Activated naive CD8-positive, alpha-beta T cell (primary cell): ENCODE measurements around the gene MYO5B.
A peak's percentile ranks its signal among the peaks of the same experiment; 100 is the strongest.
"Not testable (repeated sequence)": the region's sequence is repeated elsewhere in the genome, so short reads cannot be mapped to it uniquely, and the experiment has no call there.

ENCODE experiments used
- H3K27ac Mint-ChIP-seq: one replicate; pipeline ENCODE4 v1.8.0; 2021; ENCODE audit warnings: mixed read lengths
- H3K27me3 Mint-ChIP-seq: one replicate; pipeline ENCODE4 v1.8.0; 2021; ENCODE audit warnings: mixed read lengths
- H3K36me3 Mint-ChIP-seq: one replicate; pipeline ENCODE4 v1.8.0; 2021; ENCODE audit warnings: mixed read lengths
- H3K4me1 Mint-ChIP-seq: one replicate; pipeline ENCODE4 v1.8.0; 2021; ENCODE audit warnings: low read depth, mixed read lengths
- H3K4me3 Mint-ChIP-seq: one replicate; pipeline ENCODE4 v1.8.0; 2021; ENCODE audit warnings: mild to moderate bottlenecking, mixed read lengths
- H3K9me3 Mint-ChIP-seq: one replicate; pipeline ENCODE4 v1.8.0; 2021; ENCODE audit warnings: low read depth, mixed read lengths

MYO5B gene

GRCh38 chr18:49843778-49844625 lies 350.9 kb downstream of the MYO5B start:
- Mint-ChIP-seq H3K9me3 (no peaks in the 10 kb centered on the region), H3K36me3 (no peaks in the 10 kb centered on the region), H3K4me3 (no peak overlapping the region), H3K4me1 (no peaks in the 10 kb centered on the region), H3K27ac (no peak overlapping the region), H3K27me3 (peaks cover 4% of the 10 kb centered on the region)

- H3K27ac Mint-ChIP-seq: no peak overlapping the region
- no peaks in the 10 kb centered on the region for H3K9me3 Mint-ChIP-seq
- H3K4me3 Mint-ChIP-seq: no peak overlapping the region
- peaks cover 2% of the 10 kb centered on the region for H3K27me3 Mint-ChIP-seq
- H3K36me3 Mint-ChIP-seq: no peaks in the 10 kb centered on the region
- peaks cover 2% of the 10 kb centered on the region for H3K4me1 Mint-ChIP-seq
These were observed 351.8 kb downstream of the MYO5B start for GRCh38 chr18:49843131-49843530.

GRCh38 chr18:49842656-49843055 lies 352.3 kb downstream of the MYO5B start:
- Mint-ChIP-seq H3K9me3 (no peaks in the 10 kb centered on the region), H3K4me1 (peaks cover 2% of the 10 kb centered on the region), H3K36me3 (no peaks in the 10 kb centered on the region)

GRCh38 chr18:49841236-49842217 lies 353.4 kb downstream of the MYO5B start:
- H3K27ac Mint-ChIP-seq: no peak overlapping the region
- no peaks in the 10 kb centered on the region for H3K9me3 Mint-ChIP-seq
- H3K27me3 Mint-ChIP-seq: peaks cover under 1% of the 10 kb centered on the region
- no peak overlapping the region for H3K4me3 Mint-ChIP-seq
- H3K4me1 Mint-ChIP-seq: peaks cover 2% of the 10 kb centered on the region
- H3K36me3 Mint-ChIP-seq: no peaks in the 10 kb centered on the region

More at GRCh38 chr18:49842656-49843055, 352.3 kb downstream of the MYO5B start:
- Mint-ChIP-seq H3K27me3 (peaks cover 2% of the 10 kb centered on the region), H3K27ac (no peak overlapping the region), H3K4me3 (no peak overlapping the region)

GRCh38 chr18:49839012-49839411 lies 355.9 kb downstream of the MYO5B start:
- H3K9me3 Mint-ChIP-seq: no peaks in the 10 kb centered on the region
- H3K27me3 Mint-ChIP-seq: no peaks in the 10 kb centered on the region
- H3K27ac Mint-ChIP-seq: no peak overlapping the region
- H3K4me3 Mint-ChIP-seq: no peak overlapping the region
- H3K36me3 Mint-ChIP-seq: no peaks in the 10 kb centered on the region
- H3K4me1 Mint-ChIP-seq: peaks cover 2% of the 10 kb centered on the region

- H3K36me3 Mint-ChIP-seq: no peaks in the 10 kb centered on the region
- H3K27me3 Mint-ChIP-seq: no peaks in the 10 kb centered on the region
- no peak overlapping the region for H3K4me3 Mint-ChIP-seq
- H3K9me3 Mint-ChIP-seq: no peaks in the 10 kb centered on the region
- peaks cover 2% of the 10 kb centered on the region for H3K4me1 Mint-ChIP-seq
- H3K27ac Mint-ChIP-seq: no peak overlapping the region
These were observed 356.6 kb downstream of the MYO5B start for GRCh38 chr18:49838381-49838780.

- H3K4me1 Mint-ChIP-seq: peaks cover 2% of the 10 kb centered on the region
- no peaks in the 10 kb centered on the region for H3K9me3 Mint-ChIP-seq
- H3K4me3 Mint-ChIP-seq: no peak overlapping the region
- H3K27ac Mint-ChIP-seq: no peak overlapping the region
- no peaks in the 10 kb centered on the region for H3K36me3 Mint-ChIP-seq
- H3K27me3 Mint-ChIP-seq: no peaks in the 10 kb centered on the region
These were observed 357.1 kb downstream of the MYO5B start for GRCh38 chr18:49837889-49838288.

GRCh38 chr18:49837316-49837835 lies 357.6 kb downstream of the MYO5B start:
- not testable (repeated sequence) for H3K4me1 Mint-ChIP-seq, H3K9me3 Mint-ChIP-seq, H3K36me3 Mint-ChIP-seq, H3K4me3 Mint-ChIP-seq, H3K27ac Mint-ChIP-seq, H3K27me3 Mint-ChIP-seq

- no peaks in the 10 kb centered on the region for H3K36me3 Mint-ChIP-seq
- no peak overlapping the region for H3K27ac Mint-ChIP-seq
- no peaks in the 10 kb centered on the region for H3K9me3 Mint-ChIP-seq
- H3K4me1 Mint-ChIP-seq: peaks cover 2% of the 10 kb centered on the region
- no peak overlapping the region for H3K4me3 Mint-ChIP-seq
- no peaks in the 10 kb centered on the region for H3K27me3 Mint-ChIP-seq
These were observed 359.5 kb downstream of the MYO5B start for GRCh38 chr18:49835405-49835804.

GRCh38 chr18:49834258-49834657 lies 360.7 kb downstream of the MYO5B start:
- Mint-ChIP-seq H3K27ac (no peak overlapping the region), H3K4me3 (no peak overlapping the region), H3K9me3 (no peaks in the 10 kb centered on the region), H3K4me1 (peaks cover 2% of the 10 kb centered on the region), H3K36me3 (no peaks in the 10 kb centered on the region), H3K27me3 (no peaks in the 10 kb centered on the region)

- Mint-ChIP-seq H3K36me3 (no peaks in the 10 kb centered on the region), H3K27me3 (no peaks in the 10 kb centered on the region), H3K4me1 (peaks cover 2% of the 10 kb centered on the region), H3K9me3 (no peaks in the 10 kb centered on the region), H3K27ac (no peak overlapping the region), H3K4me3 (no peak overlapping the region)
These were observed 361.1 kb downstream of the MYO5B start for GRCh38 chr18:49833814-49834213.

- no peaks in the 10 kb centered on the region for H3K9me3 Mint-ChIP-seq
- H3K4me1 Mint-ChIP-seq: no peaks in the 10 kb centered on the region
- H3K36me3 Mint-ChIP-seq: peaks cover 6% of the 10 kb centered on the region
- no peak overlapping the region for H3K27ac Mint-ChIP-seq
- no peak overlapping the region for H3K4me3 Mint-ChIP-seq
- no peaks in the 10 kb centered on the region for H3K27me3 Mint-ChIP-seq
These were observed 362.7 kb downstream of the MYO5B start for GRCh38 chr18:49832221-49832647.

GRCh38 chr18:49827996-49828395 lies 367.0 kb downstream of the MYO5B start:
- Mint-ChIP-seq H3K4me3 (no peak overlapping the region), H3K27me3 (no peaks in the 10 kb centered on the region), H3K4me1 (peaks cover under 1% of the 10 kb centered on the region), H3K27ac (no peak overlapping the region), H3K36me3 (peaks cover 12% of the 10 kb centered on the region), H3K9me3 (no peaks in the 10 kb centered on the region)

GRCh38 chr18:49819823-49820671 lies 374.9 kb downstream of the MYO5B start:
- peaks cover 7% of the 10 kb centered on the region for H3K36me3 Mint-ChIP-seq
- H3K27ac Mint-ChIP-seq: peak overlapping the region; percentile 67
- H3K9me3 Mint-ChIP-seq: no peaks in the 10 kb centered on the region
- peak overlapping the region; percentile 22 for H3K4me3 Mint-ChIP-seq
- H3K27me3 Mint-ChIP-seq: no peaks in the 10 kb centered on the region
- H3K4me1 Mint-ChIP-seq: peaks cover 62% of the 10 kb centered on the region
